ENCODE results near the gene YAP1.

The YAP1 gene

DNA sequence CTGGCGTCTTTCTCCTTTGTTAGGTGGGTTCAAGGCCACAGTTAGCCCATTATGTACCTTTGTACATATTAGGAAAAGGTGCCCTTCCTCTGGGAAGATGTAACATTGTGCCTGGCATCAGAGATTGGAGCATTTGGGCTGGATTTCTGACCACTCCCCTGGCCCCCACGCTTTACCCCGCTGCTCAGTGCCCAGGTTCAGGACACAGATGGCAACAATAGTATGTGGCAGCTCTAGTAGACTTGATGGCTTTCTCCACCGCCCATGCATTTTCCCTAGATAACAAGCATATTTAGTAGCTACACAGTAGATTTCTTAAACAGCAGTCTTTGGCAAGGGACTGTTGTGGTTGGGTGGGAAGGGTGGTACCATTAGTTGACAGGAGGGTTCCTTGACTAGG, 53.1 kb downstream of the YAP1 start:
- DNase-seq (ENCODE audit: low spot score) = no peak

DNA sequence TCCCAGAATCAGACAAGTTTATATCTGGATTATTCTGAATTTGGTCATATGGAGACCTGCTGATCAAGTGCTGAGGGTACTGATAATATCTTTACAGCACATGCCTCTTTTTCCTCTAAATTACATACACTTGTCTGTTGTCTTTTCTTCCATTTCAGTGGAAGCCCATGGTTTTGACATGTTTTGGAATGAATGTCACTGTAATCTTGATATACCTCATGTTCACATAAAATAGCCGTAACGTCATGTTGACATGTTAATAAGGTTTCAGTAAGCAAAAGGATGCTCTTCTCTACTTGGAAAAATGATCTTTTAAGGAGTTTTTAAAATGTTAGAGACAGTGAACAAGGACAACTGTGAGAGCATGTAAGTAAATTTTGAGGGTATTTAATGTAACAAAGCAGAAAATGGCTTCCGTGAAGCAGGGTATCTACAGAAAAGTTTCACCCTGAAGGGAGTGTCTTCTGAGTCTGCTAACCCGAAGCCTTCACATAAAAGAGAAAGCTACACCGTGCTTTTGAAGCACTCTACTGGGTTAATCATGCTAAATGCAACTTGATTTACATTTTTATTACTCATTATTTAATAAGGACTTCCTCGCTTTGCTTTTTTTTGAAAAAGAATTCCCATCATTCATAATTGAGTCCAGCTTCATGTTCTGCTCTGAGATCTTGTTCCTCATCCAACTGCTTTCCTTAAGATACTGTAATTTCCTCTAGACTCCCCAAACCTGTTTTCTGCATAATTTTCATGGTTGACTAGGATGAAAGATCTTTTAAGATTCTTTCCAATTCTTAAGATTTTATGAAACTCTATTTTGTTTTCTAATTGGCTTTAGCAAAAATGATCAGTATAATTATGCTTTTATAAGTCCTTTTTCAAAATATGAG, 56.2 kb downstream of the YAP1 start:
- DNase-seq (ENCODE audit: low spot score) = no peak

DNA sequence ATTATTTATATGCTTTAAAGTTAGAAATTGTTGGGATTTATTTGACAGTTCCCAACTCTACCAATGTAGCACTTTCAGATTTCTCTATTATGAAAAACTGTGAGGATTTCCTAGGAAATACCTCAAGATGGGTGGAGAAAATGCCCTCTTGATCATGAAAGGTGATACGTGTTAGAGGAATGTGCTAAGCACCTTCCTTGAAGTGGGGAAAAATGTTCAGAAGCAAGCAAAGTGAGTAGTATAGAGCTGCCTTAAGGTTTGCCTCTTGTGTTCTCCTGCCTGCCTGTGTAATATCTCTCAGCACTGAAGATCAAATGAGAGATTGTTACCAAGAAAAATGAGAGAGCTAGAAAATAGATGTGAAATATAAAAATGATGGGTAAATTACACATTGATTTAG, 58.2 kb downstream of the YAP1 start:
- no peak for DNase-seq (ENCODE audit: low spot score)

DNA sequence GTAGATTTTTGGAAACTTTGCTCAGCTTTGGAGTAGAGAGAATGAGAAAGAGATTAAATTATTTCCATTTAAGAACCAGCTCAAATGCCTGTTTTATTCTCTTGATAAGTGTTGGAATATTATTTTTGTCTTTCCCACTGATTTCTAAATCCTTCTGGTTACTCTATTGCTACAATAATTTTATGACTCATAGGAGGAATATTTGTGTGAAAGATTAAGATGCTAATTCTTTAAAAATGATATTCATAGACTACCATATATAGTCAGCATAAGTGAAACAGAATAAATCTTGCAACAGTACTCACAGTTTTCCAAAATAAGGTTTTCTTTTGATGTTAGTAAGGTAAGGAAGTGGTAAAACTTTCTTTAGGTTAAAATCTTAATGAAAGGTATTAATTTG, 60.9 kb downstream of the YAP1 start:
- DNase-seq (ENCODE audit: low spot score) = peak; percentile 19

DNA sequence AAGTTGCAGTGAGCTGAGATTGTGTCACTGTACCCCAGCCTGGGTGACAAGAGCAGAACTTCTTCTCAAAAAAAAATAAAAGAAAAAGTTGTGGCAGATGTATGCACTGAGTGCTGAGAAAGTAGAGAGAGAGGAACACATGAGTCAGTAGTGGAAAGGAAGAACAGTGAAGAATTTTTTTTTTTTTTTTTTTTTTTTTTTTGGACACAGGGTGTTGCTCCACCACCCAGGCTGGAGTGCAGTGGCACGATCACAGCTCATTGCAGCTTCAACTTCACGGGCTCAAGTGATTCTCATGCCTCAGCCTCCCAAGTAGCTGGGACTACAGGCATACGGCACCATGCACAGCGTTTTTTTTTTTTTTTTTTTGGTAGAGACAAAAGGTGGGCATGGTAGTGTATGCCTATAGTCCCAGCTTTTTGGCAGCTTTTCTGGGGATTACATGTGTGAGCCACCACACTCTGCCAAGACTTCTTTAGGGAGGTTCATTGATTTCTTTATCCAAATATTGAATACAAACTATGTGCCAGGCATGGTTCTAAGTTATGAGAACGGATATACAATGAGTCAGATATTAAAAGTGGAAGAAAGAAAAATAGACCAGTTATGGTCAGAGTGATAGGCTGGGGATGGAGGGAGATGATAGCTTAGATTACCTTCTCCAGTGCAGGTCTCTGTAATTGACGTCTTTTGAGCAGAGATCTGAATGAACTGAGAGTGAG, 62.0 kb downstream of the YAP1 start:
- DNase-seq (ENCODE audit: low spot score) = peak; percentile 47

DNA sequence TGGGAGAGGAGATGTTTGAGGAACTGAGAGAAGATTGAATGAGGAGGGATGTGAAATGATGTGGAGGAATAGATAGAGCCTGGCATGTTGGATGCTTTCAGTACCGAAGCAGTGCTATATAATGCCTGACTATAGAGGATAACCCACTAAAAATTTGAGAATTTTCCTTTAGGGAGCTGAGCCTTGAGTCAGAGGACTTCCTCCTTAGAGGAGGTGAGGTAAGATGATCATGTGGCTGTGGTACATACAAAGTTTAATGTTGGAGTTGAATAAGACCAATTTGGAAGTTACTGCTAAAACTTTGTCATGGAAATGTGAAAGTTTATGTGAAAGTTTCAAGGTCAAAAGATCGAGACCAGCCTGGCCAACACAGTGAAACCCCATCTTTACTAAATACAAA, 66.9 kb downstream of the YAP1 start:
- DNase-seq (ENCODE audit: low spot score) = no peak

DNA sequence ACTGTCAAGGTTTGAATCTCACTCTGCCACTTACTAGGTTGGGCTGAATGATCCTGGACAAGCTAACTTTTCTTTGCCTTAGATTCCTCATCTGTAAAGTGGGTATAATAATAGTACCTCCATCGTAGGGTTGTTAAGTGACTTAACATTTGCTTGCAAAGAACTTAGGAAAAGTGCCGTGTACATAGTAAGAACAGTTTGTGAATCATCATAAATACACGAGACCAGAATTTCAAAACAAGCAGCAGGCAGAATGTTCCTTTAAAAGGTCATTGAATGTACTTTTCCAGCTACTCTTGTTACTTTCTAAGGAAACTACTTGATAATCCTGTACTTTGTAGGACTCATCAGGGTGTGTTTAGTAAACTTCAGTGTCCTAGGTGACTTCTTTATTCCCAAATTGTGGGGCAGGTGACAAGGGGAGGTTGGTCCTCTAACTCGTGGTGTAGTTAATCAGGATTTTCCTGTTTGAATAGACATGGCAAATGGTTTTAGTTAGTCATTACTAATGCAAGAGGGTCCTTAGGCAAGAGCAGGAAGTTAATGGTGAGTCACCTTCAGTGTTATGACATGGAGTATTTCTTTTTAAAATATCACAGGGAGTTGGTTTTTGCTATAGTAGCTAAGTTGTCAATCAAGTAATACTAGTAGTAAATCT, 67.9 kb downstream of the YAP1 start:
- DNase-seq (ENCODE audit: low spot score) = peak; percentile 89

DNA sequence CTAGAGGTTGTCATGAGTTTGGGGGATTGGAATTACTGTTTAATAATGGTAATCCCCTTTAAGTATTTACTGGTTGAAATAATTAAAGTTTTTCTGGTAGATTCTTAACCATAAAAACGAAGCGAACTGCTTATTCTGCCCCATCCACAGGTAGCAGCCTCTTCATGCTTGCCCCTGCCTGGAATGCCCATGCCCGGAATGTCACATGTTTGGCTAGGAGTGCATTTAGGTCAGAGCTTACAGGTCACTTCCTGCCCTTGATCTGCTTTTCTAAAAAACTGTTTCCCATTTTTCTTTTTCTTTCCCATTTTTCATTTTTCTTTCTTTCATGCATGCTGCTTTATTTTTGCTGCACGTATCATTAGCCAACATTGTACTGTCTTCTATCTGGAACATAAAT, 69.1 kb downstream of the YAP1 start:
- DNase-seq (ENCODE audit: low spot score) = no peak

DNA sequence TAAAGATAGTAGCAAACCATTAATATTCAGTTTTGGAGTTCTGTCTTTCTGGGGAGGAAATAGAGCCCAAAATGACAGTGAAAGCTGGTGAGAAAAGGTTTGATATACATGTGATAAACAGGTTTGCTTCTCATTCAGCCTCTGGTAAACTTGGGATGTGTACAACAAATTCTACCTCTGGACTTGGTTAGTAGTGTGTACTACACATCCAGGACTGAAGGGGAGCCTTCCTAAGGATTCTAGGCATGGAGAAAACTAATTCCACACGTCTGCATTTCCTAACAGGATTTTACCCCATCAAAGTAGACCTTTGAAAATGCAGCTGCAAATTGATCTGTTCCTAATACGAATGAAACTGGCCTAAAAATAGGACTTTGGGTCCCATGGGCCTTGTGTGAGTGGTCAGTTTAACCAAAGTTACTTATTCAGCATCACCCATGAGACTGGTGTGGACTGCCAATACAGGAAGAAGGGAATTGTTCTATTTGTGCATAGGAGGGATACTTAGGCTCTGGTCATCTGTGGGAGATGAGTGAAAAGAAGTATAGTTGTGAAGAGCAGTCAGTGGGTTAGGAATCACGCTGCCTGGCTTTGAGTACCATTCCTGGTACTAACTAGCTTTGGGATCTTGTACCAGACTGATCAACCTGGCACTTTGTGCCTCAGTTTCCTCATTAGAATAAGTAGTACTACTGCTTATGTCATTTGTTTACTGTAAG, 74.2 kb downstream of the YAP1 start:
- DNase-seq (ENCODE audit: low spot score) = no peak

DNA sequence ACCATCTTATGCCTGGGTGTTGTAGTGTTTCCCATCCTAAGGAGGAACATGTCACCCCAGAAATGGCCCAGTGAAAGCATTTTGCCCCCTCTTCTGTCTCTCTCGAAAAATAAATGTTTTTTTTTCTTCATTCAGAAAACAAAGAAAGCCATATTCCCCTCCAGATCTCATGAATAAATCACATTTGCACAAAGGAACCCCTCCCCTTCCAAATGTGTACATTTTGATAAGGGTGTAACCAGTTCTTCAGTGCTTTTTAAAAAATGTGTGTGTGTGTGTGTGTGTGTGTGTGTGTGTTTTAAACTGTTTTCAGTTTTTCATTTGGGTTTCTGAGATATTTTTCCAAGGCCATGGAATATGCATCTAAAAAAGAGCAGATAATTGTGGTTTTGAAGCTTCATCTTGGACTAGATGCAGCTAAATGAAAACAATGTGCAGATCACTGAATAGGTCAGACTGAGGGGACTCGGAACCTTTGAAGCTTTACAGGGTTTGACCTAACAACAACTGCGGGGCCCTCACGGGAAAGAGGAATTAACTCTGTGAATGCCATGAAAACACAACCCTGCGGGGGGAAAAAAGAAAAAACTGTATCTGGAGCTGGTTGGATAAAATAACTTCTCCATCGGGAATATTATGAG, 76.4 kb downstream of the YAP1 start:
- DNase-seq (ENCODE audit: low spot score) = no peak

DNA sequence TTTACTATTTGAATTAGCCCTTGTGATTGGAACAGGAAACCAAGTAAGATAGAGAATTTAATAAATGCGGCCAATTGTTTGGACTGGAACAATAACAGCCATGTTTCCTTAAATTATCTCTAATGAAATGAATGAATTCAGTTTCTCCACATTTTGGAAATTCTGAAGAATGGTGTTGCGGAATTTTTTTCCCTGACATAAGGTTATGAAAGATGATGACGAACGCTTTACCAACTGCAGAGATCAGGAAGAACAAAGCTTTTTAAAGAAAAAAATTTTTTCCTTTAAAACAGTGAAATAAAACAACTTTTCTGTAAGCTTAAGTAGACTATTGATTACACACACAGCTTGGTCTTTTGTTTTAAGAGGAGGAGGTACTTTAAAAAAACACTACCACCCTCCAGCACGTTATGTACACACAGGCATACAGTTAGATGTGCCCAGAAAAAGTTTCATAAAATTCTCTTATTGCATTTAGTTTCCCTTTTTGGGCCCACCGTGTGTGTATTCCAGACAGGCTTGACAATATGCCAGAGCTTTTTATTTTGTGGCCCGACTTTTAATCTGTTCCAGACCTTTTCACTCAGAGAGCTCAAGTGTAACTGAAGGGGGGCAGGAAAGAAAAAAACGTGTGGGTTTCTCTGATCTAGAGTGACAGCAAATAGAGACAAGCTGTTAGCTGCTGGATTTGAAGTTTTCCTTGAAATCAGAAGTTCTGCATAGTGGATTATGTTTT, 77.3 kb downstream of the YAP1 start:
- no peak for DNase-seq (ENCODE audit: low spot score)

DNA sequence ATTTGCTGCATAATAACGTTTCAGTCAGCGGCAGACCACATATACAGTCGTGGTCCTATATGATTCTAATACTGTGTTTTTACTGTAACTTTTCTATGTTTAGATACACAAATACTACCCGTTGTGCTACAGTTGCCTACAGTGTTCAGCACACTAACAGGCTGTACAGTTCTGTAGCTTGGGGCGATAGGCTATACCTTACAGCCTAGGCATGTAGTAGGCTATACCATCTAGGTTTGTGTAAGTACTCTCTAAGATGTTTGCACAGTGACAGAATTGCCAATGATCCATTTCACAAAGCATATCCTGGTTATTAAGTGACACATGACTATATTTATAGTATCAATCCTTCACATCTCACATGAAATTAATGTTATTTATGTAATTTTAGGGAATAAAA, 78.2 kb downstream of the YAP1 start:
- DNase-seq (ENCODE audit: low spot score) = no peak

DNA sequence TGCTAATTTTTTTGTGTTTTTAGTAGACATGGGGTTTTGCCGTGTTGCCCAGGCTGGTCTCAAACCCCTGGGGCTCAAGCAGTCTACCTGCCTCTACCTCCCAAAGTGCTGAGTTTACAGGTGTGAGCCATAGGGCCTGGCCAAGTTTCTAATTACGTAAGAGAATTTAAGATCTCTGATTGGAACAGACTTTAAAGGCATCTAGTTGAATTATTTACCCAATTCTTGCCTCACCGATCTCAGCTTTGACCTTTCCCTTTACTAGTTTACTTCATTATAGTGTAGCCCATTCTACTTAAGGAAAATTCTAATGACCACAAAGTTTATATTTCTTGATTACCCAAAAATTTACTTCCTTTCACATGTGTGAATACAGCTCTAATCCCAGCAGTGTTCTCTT, 81.6 kb downstream of the YAP1 start:
- no peak for DNase-seq (ENCODE audit: low spot score)

DNA sequence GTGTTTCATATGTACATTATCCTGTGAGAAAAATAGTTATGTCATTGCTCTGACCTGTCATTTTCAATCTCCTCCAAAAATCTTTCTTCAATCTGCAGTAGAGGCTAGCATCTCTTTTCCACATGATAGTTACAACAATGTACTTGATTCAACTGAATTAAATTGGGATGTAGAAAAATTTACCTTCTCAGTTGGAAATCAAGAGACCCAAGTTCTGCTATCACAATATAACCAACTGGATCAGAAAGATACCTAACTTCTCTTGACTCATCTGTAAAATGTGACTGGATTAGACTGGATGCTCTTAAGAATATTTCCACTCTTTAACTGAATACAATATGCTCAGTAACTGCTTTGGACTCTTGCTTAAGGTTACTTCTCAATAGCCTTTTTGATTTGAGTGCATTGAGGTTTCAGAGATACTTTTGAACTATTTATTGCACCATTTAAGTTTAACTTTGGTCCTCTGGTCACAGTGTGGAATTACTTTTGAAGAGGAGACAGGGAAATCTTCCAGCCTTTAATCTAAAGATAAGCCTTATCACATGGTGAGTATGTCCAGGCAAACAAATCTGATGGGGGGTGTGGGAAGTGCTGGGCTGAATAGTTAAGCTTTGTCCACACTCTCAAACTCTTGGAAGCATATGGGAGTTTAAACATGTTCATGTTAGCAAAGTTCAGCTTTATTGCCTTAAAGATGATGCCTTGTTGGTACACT, 82.3 kb downstream of the YAP1 start:
- DNase-seq (ENCODE audit: low spot score) = no peak

DNA sequence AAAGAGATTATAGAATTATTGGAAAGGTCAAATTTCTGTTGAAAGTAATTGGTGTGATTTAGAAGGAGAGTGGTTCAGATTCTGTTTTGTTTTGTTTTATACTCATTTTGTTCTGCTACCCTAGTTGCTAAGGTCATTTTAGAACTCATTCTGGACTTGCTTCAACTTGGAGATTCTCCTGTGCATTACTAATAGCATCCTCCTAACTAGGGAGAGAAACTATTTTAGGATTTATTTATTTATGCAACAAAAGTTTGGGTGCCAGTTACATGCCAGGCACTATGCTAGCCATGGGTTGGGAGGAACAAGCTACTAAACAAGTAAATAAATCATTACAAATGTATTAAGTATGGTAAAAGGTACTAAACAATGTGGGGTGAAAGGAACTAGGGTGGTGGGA, 84.0 kb downstream of the YAP1 start:
- DNase-seq (ENCODE audit: low spot score) = no peak

DNA sequence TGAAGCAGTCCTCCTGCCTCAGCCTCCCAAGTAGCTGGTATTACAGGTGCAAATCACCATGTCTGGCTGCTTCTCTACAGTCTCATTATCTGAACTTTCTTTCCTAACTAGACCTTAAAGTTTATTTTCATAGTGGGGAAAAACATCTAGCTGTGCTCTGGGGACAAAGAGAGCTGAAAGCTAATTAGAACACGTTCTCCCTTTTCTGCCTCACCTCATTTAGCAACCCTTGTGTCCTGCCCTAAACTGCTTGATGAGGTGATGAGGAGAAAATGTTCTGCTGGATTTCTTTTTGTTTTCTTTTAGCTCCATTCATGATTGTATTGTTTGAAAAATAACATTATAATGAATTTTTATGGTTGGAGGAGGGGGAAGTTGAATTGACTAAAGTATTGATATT, 84.7 kb downstream of the YAP1 start:
- DNase-seq (ENCODE audit: low spot score) = no peak

DNA sequence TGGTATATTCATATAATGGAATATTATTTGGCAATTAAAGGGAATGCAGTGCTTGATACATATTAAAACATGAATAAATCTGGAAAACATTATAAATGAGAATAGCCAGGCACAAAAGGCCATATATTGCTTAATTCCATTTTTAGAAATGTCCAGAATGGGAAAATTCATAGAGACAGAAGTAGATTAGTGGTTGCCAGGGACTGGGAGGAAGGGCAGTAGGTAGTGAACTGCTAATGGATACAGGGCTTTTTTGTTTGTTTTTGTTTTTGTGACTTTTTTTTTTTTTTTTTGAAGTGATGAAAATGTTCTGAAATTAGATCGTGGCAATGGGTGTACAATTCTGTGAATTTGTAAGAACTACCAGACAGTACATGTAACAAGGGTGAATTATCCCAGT, 86.1 kb downstream of the YAP1 start:
- no peak for DNase-seq (ENCODE audit: low spot score)

DNA sequence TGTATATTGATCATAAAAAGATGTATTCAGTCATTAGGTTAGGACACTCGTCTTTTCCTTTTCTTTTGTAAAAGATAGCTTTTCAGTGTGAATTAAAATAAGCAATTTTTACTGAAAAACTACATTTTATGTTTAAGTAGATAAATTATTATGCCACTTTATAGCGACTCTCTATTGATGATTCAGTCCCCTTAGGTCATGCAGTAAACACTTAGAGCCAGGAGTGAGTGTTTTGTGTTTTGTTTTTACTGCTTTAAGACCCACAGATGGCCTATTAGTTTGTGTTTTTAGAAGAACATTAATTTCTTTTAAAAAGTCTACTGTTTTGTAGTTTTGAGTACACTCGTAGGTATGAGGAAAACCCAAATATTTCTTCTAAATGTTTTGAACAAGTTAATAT, 86.6 kb downstream of the YAP1 start:
- no peak for DNase-seq (ENCODE audit: low spot score)

DNA sequence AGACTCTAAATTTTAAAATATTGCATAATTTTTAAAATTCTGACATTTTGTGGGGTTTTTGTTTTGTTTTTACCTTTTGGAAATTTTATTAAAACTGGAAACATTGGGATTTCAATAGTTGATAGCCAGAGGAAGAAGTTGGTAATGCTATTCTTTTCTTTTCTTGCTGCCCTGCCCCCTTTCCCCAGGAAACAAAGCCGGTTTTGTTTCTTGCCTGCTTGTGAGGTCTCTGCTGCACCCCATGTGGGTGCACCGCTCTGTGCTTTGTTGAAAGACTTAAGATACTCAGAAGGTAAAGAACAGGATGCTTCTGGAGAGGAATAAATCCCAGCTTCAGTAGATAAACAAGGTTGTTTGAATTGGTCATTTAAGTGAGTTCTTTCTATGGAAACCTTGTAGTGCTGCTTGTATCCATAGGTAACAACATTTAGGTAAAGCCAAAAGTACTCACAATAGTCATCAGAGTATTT, 87.5 kb downstream of the YAP1 start:
- DNase-seq (ENCODE audit: low spot score) = no peak

DNA sequence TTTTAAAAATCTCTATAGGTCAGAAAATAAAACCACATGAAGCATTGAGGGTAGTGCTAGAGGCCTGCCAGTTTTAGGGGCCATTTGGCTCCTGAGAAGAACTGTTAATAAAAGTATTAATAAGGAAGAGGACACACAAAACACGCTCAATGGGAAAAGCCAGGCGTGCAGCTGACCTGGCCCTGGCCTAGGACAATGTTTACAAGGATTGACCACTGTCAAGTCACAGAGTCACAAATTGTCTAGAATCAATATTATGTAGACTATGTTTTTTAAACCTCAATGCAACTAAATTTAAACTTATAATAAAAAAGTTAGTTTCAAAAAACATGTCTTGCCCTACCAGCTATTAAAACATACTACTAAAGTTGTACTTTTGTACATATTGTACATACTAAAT, 89.4 kb downstream of the YAP1 start:
- DNase-seq (ENCODE audit: low spot score) = no peak

Measured in hepatic stellate cell (primary cell).